HG02798 (cell line): Measurements from ENCODE around the gene QPCT.
"Not testable (repeated sequence)": the region's sequence is repeated elsewhere in the genome, so short reads cannot be mapped to it uniquely, and the experiment has no call there.

ENCODE experiments used
- ATAC-seq: cut with Tn5 transposase; IDR thresholded peaks from one replicate; pipeline ENCODE4 v1.9.1; 2021; ENCODE audit warnings: mild to moderate bottlenecking; ENCODE audit not compliant: unreplicated experiment, poor library complexity

Gene QPCT

DNA sequence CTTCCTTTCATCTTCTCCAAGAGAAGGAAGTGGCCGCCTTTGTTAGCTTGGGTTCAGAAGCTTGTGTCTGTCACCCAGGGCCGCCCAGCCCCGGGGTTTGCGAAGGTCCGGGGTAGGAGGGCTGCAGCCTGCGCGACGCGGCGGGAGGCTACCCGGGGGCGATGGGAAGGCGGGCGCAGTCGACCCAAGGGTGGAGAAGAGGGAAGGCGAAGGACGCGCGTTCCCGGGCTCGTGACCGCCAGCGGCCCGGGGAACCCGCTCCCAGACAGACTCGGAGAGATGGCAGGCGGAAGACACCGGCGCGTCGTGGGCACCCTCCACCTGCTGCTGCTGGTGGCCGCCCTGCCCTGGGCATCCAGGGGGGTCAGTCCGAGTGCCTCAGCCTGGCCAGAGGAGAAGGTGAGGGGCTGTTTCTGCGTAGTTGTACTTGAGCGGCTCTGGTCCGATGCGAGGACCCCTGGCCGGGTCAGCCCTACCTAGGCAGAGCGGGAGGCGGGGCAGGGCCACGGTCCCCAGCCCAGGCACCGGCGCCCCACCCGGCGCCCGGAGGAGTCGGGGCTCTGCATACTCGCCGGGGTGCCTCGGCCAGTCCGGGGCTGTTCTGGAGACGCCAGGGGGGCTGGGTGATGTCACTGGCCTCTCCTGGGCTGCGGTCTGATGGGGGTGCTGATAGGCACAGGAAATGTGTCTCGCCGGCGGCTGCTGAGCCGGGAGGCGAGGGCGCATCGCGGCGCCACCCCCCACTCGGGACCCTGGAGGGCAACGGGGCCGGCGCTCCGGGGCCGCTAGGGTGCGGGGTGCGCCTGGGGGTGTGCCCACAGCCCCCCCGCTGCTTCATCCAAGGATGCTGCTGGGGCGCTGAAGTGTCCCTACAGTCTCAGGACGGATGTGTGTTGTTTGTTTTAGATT lies at the start of gene QPCT:
QPCT (plus strand) TSS at position 178 of the 909 bp plus-strand sequence; CDS start at position 280, 102 bp downstream.
- peak; percentile 65 for ATAC-seq

DNA sequence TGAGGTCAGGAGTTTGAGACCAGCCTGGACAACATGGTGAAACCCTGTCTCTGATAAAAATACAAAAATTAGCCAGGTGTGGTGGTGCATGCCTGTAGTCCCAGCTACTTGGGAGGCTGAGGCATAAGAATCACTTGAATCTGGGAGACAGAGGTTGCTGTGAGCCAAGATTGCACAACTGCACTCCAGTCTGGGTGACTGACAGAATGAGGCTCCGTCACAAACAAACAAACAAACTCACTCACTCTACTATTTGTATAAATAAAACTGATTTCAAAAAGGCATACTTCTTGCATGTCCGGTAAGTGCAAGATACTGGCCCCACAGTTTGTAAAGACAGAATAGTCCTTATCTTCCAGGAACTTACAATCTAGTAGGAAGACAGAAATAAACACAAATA lies 49.6 kb upstream of the QPCT start:
- not testable (repeated sequence) for ATAC-seq

DNA sequence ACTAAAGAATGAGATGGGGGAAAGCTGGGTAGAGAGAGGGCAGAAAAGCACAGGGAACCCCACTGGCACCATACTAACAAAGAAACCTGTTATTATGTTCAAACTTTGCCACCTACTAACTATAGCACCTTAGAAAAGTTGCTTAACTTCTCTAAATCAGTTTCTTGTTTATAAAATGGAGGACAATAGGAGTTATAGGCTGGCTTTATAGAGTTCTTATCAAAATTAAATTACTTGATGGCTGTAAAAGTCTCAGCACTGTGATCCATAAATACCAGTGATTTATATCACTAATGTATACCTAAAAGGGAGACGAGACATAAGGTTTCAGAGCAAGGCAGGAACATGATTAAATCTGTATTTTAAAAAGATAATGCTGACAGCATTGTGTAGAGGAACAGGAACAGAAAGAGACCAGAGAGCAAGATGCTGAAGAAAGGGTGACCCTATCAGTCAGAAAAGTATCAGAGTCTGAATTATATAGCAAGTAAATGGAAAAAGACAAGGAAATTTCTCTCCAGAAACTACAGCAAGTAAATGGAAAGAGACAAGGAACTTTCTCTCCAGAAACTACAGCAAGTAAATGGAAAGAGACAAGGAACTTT lies 48.9 kb upstream of the QPCT start:
- no peak for ATAC-seq

- ATAC-seq: no peak
Observed at GRCh38 chr2:37297632-37298031, 46.8 kb upstream of the QPCT start.

DNA sequence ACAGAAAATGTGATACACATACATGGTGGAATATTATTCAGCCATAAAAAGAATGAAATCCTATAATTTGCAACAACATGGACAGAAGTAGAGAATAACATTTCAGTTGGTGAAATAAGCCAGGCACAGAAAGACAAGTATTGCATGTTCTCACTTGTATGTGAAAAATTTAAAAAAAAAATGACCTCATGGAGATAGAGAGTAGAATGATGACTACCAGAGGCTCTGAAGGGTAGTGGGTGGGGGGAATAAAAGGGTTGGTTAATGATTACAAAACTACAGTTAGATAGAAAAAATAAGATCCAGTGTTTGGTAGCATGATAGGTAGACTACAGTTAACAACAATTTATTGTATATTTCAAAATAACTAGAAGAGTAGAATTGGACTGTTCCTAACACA lies 44.3 kb upstream of the QPCT start:
- ATAC-seq: no peak

DNA sequence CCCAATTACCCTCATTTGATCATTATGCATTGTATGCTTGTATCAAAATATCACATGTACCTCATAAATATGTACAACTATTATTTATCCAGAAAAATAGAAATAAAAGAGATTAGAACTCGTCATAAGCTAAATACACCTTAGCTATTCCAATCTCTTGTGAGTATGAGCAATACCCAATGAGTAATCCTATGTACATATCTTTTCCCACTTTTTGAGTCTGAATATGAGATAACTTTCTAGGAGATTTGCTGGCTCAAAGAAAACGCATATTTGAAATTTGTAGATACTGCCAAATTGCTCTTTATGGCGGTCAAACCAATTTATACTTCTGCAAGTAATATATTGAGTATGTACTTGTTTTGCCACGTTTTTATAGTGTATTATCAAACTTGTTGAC lies 43.9 kb upstream of the QPCT start:
- no peak for ATAC-seq

- no peak for ATAC-seq
Observed at GRCh38 chr2:37301408-37301807, 43.0 kb upstream of the QPCT start.

DNA sequence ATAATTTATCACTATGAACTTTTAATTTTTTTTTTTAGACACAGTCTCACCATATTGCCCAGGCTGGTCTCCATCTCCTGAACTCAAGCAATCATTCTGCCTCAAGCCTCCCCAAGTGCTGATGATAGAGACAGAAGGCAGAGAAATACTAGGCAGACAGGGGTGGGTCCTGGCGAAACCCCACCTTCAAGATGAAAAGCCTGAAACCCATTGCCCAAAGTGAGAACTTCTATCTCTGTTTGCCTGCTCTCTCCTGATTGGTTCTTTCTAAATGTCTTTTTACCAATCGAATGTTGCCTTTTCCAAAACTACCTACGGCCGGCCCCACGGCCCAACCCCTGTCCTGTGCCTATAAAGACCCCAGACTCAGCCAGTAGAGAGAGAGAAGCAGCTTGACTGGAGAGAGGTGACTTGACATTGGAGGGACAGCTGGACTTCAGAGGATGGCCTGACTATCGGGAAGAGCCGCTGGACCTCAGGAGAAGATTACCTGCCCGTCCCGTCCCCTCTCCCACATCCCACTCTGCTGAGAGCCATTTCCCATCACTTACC lies 41.7 kb upstream of the QPCT start:
- ATAC-seq: no peak

GRCh38 chr2:37306024-37306423 lies 38.4 kb upstream of the QPCT start:
- ATAC-seq: no peak

GRCh38 chr2:37307500-37307899 lies 36.9 kb upstream of the QPCT start:
- no peak for ATAC-seq

GRCh38 chr2:37315364-37315763 lies 29.1 kb upstream of the QPCT start:
- no peak for ATAC-seq

- no peak for ATAC-seq
Observed at GRCh38 chr2:37316181-37316580, 28.2 kb upstream of the QPCT start.

- ATAC-seq: no peak
Observed at GRCh38 chr2:37317746-37318145, 26.7 kb upstream of the QPCT start.

DNA sequence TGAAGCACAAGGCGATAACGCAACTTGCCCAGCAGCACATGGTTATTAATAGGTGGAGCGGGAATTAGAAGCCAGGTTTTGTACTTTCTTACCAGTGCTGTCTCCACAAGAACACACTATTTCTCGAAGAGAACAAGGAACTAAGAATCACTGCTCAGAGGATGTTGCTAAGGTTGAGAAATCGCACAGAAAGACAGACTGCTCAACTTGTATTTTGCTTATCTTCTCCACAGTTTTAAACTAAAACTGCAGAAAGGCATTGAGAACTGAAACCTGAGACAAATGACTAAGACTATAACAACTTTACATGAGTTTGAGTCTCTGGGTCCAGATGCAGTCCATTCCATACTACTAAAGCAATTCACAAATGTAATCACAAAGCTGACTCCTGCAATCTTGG lies 26.0 kb upstream of the QPCT start:
- ATAC-seq: peak; percentile 79

GRCh38 chr2:37319754-37320609 lies 24.4 kb upstream of the QPCT start:
- ATAC-seq: no peak

DNA sequence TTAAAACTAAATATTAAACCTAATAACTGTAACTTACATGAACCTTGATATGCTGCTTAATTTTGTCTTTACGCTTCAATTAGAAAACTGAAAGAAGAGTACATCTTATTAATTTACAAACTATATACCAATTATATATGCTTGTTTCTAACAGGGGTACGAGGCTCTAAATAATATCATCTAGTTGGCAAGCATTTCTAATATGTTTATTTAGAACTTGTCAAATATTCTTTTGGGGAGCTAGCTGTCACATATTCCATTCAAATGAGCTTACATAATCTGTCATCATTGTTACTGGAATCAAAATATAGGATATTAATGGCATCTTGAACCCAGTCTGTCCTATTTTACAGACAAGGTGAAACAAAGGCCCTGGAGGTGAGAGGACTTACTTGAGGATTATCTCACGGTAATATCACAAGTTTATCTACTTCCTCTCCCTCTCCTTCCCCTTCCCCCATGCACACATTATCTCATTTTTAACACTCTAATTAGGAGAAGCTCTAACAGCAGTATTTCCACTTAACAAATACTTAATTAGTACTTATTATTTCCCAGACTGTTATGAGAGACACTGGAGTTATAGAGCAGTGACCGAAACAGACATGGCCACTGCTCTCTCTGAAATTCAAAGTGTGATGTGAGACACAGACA lies 23.3 kb upstream of the QPCT start:
- ATAC-seq: no peak

DNA sequence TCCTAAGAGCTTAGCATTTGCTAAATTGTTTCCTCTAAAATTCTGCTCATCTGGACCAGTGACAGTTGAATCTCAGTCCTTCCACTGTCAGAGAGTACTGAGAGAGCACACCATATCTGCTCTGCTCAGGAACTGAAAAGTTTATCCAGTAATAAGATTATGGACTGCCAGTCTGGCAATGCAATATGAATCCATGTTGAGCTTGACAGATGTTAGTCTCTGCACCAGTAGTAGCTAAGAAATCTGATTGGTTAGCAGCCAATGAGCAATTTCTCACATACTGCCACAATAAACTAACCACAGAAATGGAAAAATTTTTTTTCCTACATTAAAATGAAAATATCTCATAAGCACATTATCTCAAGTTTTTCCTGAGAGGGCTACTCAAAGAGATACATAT lies 22.1 kb upstream of the QPCT start:
- no peak for ATAC-seq

DNA sequence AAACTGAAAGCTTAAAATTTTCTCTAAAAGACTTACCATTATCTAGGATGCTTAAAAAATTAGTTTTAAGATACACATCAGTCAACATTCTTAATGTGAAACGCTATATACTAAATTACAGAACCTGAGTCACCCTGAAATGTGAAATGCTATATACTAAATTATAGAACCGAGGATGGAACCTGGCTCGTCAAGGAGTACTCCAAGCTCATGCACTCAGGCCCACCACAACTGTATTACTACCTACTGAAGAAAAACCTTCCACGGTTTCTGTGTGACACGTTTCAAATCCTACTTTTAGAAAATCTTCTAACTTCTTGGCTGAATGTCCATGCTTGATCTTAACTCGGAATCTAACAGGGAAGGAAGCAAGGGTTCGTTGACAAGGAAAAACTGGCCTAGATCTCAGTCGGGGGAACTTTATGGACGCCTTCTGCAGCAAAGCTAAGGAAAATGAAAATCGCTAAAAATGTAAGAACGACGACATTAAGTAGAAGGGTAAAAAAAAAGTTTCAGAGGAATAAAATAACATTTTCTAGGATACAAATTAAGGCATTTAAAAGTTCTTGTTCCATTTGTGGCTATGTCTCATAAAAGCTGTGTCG lies 21.2 kb upstream of the QPCT start:
- ATAC-seq: no peak

GRCh38 chr2:37323781-37324535 lies 20.5 kb upstream of the QPCT start:
- ATAC-seq: peak; percentile 21
